DND-41 (cell line): ENCODE results near the gene NRG3.

Experiments used
- CTCF ChIP-seq: IDR thresholded peaks from 2 replicates; pipeline ENCODE4 v1.5.1; 2012; ENCODE audit warnings: borderline replicate concordance, low read length, moderate library complexity, mild to moderate bottlenecking; ENCODE audit not compliant: poor library complexity, severe bottlenecking; ENCODE audit errors: extremely low read depth
- EZH2 ChIP-seq: IDR thresholded peaks from 3 replicates; pipeline ENCODE4 v1.6.1; 2012; ENCODE audit warnings: borderline replicate concordance, low read depth, mild to moderate bottlenecking, moderate library complexity, low read length, inconsistent platforms; ENCODE audit not compliant: severe bottlenecking

GRCh38 chr10:82558014-82558607 is 683.1 kb downstream of the NRG3 start:
- TF ChIP-seq CTCF (no peak), EZH2 (no peak)
